NB4 (cell line): Measurements from ENCODE around the gene CHAMP1.

Source experiments
- DNase-seq: peaks from one replicate; pipeline ENCODE4 v3.0.0; 2010; ENCODE audit warnings: low read depth
- H3K4me3 ChIP-seq: one replicate; pipeline ENCODE4 v1.5.1; 2011; ENCODE audit warnings: mild to moderate bottlenecking, low read depth, low read length, moderate library complexity
- CTCF ChIP-seq: IDR thresholded peaks from one replicate; pipeline ENCODE4 v1.5.1; 2012; ENCODE audit warnings: low read depth, low read length
- MAX ChIP-seq: IDR thresholded peaks from 2 replicates; pipeline ENCODE4 v1.6.1; 2011; ENCODE audit warnings: low read depth, low read length
- MYC ChIP-seq: IDR thresholded peaks from 2 replicates; pipeline ENCODE4 v1.6.1; 2011; ENCODE audit warnings: low read depth, low read length
- POLR2A ChIP-seq: IDR thresholded peaks from 2 replicates; pipeline ENCODE4 v1.6.1; 2011; ENCODE audit warnings: mild to moderate bottlenecking; ENCODE audit not compliant: insufficient read length; ENCODE audit errors: extremely low read depth

Gene CHAMP1

DNA sequence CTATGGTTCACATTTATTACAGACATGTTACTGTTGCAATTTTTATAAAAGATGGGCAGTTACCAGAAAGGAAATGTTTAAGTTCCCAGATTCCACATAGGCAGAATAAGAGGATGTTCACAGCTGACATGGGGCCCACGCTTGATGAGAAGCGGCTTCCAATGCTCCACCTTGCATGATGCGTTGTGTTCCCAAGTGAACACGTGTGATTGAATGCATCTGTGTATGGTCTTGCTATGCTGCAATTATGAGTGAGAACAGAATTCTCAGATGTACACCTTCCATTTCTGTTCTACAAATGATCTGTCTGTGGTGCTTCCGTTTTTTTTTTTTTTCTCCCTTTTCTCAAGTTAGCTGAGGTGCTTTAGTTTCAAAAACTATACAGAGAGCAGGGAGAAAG lies 17.4 kb upstream of the CHAMP1 start:
- H3K4me3 ChIP-seq = no peak overlapping the region
- no peak for DNase-seq
- no peak for TF ChIP-seq MYC
- no peak for TF ChIP-seq CTCF

DNA sequence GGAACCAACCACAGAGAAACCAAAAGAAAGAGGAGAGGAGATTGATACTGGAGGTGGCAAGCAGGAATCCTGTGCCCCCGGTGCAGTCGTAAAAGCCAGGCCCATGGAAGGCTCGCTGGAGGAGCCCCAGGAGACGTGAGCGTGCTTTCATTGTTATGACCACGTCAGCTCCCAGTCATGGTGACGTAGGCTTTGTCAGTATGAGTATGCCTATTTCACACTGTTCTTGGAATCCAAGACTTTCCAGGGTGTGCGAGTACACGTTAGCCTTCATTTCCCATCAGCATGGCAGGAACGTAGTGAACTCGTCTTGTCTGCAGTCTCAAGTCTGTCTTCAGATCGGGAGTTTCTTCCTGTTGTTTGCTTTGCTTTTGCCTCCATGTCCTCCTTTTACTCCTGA lies 15.4 kb upstream of the CHAMP1 start:
- no peak overlapping the region for H3K4me3 ChIP-seq
- DNase-seq = no peak
- TF ChIP-seq MAX (no peak), POLR2A (no peak), MYC (no peak), CTCF (no peak)

DNA sequence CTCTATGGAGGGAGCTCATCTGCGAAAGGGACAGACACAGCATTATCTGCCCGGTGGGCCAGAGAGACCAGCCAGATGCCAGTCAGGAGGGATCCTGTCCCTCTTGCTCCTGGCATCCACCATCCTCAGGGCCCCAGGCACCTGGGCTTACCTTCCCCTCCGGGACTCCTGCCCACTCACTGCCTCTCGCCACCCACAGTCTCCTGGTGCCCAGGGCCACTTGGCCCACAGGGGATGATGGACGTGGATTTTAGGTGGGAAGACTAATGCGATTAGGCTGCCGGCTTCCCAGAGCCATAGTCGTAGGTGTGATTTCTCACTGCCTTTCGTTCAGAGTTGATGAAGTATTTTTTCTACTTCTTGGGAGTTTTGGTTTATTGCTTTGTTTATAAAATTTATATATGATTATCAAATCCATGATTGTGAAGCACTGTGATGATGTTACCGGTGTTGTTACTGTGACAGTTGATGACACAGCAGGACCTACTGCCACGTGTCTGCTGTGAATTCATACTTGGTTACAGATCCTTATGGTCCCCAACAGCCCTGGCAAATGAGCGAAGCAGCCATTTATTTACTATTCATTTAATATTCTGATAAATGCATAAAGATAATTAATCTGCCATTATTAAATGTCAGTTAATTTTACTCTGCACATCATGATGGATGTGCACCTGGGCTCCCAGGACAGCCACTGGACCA lies 14.5 kb upstream of the CHAMP1 start:
- no peak overlapping the region for H3K4me3 ChIP-seq
- DNase-seq = no peak
- no peak for TF ChIP-seq CTCF
- TF ChIP-seq MYC = no peak
- TF ChIP-seq POLR2A = no peak
- no peak for TF ChIP-seq MAX

- H3K4me3 ChIP-seq = no peak overlapping the region
- no peak for DNase-seq
- TF ChIP-seq MYC (no peak), CTCF (no peak), POLR2A (no peak)
Measured at GRCh38 chr13:114303700-114304327, 10.5 kb upstream of the CHAMP1 start.

DNA sequence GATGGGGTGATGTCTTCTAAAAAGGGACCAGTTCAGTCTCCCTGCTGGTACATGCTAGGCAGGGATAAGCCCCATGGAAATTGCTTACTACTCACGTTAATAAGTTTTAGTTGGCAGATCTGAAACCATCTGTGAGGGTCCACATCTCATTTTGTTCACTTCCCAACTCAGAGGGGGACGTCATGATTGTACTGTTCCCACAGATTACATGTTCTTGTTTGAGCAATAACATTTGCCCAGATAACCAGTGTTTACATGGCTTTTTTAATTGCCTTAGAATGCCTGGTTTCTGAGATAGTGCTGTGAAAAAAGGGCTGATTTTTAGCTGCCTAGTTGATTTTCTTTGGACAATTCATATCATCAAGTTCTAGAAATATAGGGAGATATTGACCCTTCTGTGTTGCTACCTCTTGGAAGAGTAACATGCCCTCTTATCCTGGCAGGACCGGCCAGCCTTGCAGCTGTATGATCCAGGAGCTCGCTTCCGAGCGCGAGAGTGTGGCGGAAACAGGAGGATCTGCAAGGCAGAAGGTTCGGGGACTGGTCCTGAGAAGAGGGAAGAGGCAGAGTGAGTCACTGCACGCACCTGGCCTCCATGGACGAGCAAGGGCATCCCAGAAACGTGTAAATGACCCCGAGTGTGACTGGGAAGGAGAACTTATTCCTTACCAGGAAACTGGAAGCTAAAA lies 9.8 kb upstream of the CHAMP1 start:
- no peak overlapping the region for H3K4me3 ChIP-seq
- TF ChIP-seq MAX (no peak), CTCF (no peak), POLR2A (no peak), MYC (no peak)
- DNase-seq = no peak
